C4-2B (cell line): ENCODE results near the gene ME3.

Experiments used
- CTCF ChIP-seq: fragments of 450-650 bp; conservative IDR thresholded peaks from 2 replicates; pipeline ENCODE4 v1.5.1; 2017; ENCODE audit warnings: mild to moderate bottlenecking
- ZFX ChIP-seq: fragments of 450-650 bp; IDR thresholded peaks from 2 replicates; pipeline ENCODE4 v1.6.1; 2017

DNA sequence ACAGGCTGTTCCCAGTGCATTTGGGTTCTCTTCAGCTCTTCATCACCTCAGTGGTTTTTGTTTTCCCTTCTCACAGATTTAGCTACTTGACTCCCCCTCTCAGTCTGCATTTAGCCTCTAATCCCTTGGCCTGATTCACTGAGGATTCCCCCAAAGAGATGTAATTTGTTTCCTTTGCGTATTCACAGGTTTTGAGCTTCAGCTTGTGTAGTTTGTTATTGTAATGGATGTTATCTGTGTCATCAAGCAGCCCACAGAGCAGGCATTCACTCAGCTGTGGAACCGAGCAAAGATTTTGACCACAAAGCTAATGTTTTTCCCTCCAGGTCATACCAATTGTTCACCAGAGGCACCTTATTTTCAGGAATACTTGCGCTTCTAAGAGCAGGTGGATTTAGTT lies 6.4 kb upstream of the ME3 start:
- TF ChIP-seq CTCF, result no peak
- TF ChIP-seq ZFX, result no peak
